NOMO-1 (cell line): Measurements from ENCODE around the gene DAPP1.
A peak's percentile ranks its signal among the peaks of the same experiment; 100 is the strongest.
"Not testable (repeated sequence)": the region's sequence is repeated elsewhere in the genome, so short reads cannot be mapped to it uniquely, and the experiment has no call there.

Experiments
- DNase-seq, 2 experiments: peaks; one replicate each; lab custom pipeline; 2025; ENCODE audit not compliant: unreplicated experiment in 2 of 2; lab: John Stamatoyannopoulos, UW

DAPP1 gene

DNA sequence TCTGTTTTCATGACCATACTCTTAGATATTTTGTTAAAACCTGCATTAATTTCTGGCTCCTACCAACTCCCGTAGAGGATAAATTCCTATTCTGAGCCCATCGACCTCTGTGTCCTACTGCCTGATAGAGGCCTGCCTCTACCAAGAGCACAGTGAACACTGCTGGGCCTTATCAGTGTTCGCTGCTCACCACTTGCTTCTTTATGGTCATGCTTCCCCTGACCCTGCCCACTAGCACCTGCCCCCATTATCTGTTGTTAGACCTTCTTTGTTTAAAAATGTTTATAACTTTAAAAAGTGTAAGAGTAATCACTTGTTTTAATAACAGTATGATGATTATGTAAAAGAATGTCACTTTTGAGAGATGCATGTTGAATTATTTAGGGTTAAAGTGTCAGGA is 6.1 kb downstream of the DAPP1 start:
- no peak for DNase-seq

DNA sequence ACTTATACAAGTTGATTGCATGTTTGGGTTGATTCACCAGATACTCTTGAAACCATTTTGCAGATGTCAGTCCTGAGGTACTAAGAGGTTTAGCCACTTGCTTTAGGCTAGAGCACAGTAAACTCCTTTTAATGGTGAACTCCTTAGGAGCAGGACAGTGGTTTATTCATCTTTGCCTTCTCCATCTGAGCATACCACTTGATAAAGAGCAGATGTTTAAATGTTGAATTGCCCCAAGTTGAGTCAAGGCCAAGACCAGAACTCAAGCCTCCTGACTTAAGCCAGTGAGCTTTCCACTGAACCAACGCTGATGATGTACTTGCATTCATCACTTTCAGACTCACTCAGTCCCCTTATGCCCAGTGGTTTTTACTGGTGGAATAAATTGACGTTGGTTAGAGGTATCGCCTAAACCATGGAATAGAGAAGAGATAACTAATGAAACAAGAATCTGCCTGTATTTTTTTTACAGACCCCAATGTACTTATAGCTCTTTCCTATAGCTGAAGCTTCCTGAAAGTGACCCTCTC is 7.5 kb downstream of the DAPP1 start:
- no peak for DNase-seq

DNA sequence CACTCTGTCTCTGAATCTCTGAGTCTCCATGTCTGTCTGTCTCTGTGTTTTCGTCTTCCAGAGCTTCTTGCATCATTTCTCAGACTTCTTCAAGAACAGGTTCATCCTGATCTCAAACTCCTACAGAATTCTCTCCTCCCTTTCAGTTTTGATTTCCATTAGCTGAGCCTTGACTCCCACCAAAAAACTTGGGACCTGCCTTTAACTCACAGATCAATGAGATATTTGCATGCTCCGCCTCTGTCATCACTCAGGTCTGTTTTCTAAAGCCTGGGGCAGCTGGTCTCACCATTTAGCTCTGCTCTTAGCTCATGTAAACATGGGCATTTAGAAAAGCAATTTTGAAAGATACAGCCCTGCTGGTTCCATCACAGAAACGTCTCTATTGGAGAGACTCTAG is 8.6 kb downstream of the DAPP1 start:
- no peak for DNase-seq

DNA sequence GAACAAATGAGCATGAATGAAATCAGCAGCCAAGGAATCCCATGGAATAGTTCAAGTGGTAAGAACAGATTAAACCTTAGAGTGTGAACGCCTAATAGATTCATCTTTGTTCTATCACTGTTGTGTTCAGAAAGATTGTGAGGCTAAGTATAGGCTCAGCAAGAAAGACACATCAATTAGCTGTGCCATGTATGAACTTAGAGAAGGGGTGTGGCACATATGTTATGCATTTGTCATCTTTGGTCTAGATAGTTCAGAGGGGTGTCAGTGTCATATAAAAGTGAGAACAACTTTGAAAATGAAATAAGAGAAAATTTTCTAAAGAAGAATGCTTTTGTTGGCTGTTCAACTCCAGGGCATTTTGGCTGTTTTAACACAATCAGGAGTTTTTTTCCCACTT is 9.4 kb downstream of the DAPP1 start:
- DNase-seq, result no peak

DNA sequence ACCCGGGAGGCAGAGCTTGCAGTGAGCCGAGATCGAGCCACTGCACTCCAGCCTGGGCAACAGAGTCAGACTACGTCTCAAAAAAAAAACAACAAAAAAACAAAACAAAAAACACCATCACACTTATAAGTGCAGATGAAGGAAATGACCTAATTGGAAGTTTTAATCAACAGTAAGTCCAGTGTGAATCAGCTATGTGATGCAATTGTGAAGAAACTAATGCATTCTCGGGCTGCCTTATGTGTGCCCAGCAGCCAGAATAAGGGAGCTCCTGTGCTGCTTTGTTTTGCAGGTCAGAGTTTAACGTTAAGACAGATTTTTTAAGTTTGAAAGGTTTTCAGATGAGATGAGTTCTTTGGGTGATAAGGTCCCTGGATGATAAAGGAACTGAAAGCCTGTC is 10.8 kb downstream of the DAPP1 start:
- DNase-seq, result peak in 1 of 2 experiments; percentile 40

DNA sequence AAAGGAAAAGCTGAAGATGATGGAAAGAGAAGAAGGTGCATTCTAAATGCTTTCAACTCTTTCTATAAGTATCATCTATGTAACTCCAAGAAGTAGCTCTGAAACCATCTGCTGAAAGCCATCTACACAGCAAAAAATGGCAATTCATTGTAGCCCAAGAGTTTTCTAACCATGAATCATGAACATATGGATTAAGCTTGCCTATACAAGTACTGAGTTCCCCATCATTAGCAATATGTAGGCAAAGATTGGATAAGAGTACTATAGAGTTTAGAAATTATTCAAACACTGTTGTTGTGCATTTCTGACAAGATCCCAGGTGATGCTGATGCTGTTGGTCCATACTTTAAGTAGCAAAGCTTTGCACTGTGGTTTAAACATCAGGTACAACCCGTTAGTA is 11.2 kb downstream of the DAPP1 start:
- DNase-seq, result no peak

DNA sequence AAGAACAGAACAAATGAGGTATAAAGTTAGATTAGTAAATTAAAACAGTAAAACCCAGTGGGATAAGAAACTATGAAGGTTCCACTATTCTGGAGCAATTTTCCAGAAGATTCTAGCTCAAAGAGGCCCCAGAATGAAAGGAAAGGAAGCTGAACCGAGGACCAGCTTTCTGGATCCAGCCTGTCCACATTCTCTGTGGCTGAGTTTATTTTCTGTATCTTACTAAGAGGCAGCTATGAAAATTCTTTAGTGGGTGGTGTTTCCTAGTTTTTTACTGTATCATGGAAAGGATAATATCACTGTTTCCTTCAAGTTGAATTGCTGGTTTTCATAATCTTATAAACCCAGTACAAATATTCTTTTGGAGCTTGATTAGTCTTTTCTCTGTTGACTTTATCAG is 11.8 kb downstream of the DAPP1 start:
- DNase-seq, result no peak

DNA sequence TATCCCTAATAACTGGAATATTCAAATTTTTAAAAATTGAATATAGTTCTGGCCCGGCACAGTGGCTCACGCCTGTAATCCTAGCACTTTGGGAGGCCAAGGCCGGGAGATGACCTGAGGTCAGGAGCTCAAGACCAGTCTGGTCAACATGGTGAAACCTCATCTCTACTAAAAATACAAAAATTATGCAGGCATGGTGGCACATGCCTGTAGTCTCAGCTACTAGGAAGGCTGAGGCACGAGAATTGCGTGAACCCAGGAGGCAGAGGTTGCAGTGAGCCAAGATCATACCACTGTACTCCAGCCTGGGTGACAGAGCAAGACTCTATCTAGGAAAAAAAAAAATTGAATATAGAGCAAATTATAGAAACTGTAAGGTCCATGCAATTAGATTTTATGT is 13.4 kb downstream of the DAPP1 start:
- DNase-seq, result not testable (repeated sequence)

DNA sequence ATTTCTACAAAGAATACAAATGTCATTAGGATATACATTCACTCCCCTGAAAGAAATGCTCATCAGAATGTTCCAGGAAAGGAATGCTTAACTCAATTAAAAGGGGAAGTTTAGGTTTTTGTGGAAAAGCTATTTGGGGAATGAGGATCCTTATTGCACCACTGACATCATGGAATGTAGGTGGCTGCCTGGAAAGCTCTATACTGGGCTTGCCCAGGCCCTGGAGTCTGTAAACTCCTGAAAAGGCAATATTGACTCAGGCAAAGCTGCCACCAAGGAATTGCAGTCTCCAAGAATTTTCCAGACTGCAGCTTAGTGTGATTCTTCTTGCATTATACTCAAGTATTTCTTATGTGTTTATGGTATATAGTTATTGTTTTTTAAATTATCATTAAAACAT is 15.7 kb downstream of the DAPP1 start:
- DNase-seq, result no peak

DNA sequence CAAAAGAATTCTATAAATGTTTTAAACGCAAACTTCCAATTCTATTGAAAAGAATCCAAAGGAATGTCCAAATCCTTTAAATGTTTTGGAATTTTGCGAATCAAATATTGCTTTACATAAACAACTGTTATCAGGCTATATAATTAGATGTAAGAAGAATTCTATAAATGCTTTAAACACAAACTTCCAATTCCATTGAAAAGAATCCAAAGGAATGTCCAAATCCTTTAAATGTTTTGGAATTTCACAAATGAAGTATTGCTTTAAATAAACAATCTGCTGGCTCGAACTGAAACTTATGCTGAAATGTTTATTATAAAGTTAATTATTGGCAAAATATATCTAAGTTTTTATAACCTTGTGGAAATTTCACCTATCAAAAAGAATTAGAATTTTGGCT is 16.1 kb downstream of the DAPP1 start:
- DNase-seq, result no peak

DNA sequence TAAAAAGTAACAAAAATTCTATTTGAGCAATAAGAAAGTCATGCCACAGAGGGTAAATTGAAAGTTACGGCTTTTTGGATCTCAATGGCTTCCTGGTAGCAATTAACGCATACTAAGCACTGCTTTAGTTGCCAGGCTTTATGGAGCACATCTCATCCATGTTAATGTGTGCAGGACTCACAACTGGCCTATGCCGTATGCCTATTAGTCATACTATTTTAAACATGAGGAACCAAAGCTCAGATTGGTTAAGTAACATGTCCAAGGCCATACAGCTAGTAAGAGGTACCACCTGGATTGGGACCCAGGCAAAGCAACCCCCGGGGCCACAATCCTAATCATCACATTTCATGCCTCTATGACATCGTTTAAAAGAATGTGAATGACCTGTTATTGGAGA is 17.1 kb downstream of the DAPP1 start:
- DNase-seq, result no peak

DNA sequence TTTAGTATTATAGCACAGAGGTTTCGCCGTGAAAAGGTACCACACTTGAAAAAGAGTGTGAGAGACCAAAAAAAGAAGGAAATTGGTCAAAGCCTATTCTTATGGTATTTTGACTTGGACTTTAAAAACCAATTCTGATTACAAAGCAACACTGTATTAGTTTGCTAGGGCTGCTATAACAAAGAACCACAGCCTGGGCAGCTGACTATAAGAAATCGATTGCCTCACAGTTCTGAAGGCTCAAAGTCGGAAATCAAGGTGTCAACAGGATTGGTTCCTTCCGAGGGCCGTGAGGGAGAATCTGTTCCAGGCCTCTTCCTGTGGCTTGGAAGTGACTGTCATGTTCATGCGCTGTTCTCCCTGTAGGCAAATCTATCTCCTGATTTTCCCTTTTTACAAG is 17.9 kb downstream of the DAPP1 start:
- DNase-seq, result no peak

DNA sequence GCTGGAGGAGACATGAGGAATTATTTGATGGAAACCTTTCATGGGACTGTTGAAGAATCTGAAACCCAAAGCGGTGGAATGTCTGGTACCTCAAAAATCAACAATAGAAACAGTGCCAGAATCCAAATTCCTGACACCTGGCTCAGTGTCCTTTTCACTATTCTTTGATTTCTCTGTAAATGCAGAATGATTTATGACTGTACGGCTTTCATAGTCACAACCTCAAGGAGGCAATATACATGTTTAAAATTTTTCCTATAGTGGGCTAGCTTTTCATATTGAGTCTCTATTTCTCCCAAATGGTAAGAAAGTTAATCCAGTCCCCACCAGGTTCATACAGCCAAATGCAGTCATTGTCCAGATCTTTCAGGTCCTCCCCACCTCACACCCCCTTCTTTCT is 19.3 kb downstream of the DAPP1 start:
- no peak for DNase-seq

DNA sequence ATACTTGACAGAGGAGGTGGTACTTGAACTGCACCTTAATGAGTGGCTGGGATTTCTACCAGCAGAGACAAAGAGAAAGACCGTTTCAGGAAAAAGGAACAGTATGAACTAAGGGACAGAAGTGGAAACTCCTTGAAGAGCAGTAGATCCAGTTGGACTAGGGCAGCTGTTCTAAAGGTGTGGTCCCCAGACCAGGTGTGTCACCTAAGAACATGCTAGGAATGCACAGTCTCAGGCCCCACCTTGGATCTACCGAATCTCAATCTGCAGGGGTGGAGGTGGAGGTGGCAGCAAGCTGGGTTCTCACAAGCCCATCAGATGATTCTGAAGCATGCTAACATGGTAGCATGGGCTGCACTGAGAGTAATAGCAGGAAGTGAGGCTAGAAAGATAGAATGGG is 22.3 kb downstream of the DAPP1 start:
- no peak for DNase-seq

DNA sequence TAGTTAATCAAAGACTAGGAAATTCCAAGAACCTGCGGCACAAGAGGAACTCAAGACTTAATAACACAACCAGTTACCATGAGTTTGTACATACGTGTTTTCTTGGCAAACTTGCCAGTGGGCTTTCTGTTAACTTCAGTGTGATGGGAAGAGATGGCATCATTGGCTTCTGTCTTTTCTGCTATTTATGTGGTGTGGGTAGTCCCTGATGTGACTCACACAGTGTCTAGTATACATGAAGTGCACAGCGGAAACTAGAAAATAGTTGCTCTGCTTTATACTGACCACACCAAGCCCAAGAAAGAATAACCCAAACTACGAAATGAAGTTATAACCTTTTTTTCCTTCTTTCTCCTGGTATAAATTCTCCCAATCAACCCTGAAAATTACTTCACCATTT is 24.5 kb downstream of the DAPP1 start:
- DNase-seq, result no peak

DNA sequence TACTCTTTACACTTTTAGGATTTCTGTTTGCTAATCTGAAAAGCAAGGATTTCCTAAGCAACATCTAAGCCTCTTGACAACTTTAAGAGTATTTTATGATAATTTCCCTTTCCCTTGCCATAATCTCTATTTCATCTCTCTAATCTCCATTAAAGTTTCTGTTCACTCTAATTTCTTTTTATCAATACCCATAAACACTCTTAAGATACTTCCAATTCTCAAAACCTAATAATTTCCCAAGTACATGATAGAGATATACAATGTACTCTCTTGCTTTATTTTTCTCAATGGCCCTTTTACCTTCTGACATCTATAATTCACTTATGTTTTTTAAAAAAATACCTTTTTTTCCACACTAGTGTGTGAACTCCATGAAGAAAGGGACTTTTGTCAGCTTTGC is 26.8 kb downstream of the DAPP1 start:
- no peak for DNase-seq

DNA sequence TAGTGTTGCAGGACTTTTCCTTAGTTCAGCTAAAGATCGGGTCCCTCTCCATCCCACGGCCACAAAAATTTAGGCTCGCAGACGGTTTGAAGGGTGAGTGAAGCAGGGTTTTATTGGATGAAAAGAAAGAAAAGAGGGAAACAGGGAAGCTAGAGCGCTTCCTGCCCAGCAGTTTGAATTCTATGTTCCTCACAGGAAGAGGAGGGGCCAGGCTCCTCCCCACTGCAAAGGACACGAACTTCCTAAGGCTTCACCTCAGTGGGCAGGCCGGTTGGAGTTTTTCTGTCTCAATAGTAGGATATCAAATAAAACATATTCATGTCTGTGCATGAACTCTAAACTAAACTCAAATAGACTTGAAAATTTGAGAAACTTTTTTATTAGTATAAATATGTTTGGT is 27.4 kb downstream of the DAPP1 start:
- DNase-seq, result no peak

DNA sequence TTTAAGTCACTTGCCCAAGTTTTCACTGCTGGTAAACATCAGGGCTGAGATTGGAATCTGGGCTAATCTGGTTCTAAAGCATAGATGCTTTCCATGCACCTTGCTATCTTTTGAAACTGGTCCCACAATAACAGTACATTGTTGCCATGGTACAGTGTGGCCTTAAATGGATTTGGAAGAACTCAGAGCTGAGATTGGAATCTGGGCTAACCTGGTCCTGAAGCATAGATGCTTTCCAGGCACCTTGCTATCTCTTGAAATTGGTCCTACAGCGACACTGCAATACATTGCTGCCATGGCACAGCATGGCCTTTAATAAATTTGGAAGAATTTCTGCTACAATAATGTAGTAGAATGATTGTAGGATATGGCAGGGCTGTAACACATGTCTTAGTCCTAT is 28.6 kb downstream of the DAPP1 start:
- DNase-seq, result no peak

DNA sequence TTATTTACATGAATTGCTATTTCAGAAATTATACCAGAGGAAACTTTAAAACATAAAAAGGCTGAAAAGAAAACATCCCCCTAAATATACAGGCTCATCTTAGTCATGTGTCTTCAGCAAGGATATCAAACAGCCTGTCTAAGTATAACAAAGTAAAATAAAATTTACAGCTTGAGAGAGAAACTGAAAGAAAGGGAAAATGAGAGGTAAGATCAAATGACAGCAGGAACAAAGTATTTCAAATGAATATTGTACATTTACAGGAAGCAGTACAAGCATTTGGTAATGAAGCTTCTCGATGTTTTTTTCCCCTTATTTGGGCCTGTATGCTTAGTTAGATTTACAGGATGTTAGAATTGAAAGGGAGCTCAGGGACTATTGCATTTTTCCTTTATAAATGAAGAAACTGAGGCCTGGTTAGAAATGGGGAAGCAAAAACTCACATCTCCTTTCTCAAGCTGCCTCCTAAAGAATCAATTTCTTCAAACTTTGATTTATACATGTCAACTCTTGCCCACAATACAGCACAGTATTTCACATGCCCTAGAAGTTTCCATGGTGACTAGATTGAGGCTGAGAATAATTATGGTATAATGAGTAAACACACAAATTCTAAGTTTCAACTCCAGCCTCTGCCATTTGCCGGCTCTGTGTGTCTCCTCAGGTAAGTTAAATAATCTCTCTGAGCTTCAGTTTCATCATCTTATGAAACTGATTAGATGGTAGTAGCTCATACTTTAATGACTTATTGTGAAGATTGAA is 29.3 kb downstream of the DAPP1 start:
- peak; percentile 27 to 64 for DNase-seq

DNA sequence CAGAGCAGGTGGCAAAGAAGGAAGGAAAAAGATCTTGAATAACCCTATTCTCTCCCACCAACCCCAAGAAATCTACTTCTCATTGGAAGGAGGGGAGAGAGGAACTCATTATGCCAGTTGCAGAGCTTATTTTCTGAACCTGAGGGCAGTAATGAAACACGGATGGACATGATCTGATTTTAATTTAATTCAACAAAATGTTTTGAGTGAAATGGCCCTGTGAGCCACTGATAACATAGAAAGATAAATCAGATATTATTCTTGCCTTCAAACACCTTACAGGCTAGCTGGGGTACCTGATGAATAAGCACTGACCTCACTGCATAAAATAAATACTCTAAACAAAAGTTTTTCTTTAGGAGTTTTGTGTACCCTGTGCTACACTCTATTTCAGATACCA is 30.3 kb downstream of the DAPP1 start:
- no peak for DNase-seq

DNA sequence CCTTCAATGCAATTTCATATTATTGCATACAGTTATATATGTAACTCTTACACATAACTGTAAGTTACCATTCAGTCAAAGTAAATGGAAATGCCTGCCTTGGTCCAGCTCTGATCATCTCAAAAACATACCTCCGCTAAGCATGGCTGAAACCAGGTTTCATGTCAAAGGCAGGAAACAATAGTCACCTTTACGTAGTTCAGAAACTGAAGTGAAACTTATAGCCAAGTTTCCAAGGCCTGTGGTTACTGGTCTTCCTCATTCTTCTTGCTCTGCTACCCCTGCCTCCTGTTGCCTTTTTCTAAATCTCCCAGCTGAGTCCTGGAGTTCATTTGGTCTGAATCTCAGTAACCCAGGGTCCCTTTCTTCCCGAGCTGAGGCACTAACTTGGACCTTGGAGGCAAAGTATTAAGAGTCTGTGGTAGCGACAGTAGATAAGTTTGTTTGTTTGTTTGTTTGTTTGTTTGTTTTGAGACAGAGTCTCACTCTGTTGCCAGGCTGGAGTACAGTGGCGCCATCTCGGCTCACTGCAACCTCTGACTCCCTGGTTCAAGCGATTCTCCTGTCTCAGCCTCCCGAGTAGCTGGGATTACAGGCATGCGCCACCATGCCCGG is 30.8 kb downstream of the DAPP1 start:
- peak; percentile 52 to 87 for DNase-seq

DNA sequence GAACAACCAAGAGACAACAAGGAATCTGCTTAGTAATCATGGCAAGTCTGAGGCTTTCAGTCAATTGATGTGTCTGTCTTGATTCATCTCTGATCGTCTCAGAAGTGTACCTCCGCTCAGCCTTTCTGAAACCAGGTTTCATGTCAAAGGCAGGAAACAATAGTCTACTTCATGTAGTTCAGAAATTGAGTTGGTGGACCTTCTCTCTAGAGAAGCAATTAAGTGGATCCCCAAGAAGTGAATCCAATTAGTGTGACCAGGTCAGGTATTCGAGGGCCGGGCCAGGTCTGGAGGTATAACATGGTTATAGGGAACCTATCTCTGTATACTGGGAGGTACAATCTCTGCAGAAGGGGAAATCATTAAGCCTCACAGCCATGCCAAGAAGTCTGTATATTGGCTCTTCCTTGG is 32.0 kb downstream of the DAPP1 start:
- no peak for DNase-seq
